Endothelial cell of umbilical vein (primary cell): ENCODE results near the gene CMC2. TPM values are rescaled to one million over a fixed set of nuclear protein-coding genes. Genes with fewer than 3 reads are reported as not detected.

Experiments
- Bru-seq: library from RNA; stranded (reverse); fragments of 400-500 nt; gene quantifications from one replicate; lab custom pipeline; 2021; lab: Mats Ljungman, UMichigan
- BruChase-seq, 2 experiments: library from RNA; stranded (reverse); fragments of 400-500 nt; gene quantifications; one replicate each; lab custom pipeline; 2021; lab: Mats Ljungman, UMichigan
- BruUV-seq: library from RNA; stranded (reverse); fragments of 400-500 nt; replicated peaks from 2 replicates; lab custom pipeline; 2021; lab: Mats Ljungman, UMichigan
- CTCF ChIA-PET: fragments of 300-600, 350-600 bp; sonication (Branson Sonifier 250); formaldehyde crosslinking; loops from one replicate; lab custom pipeline; 2021; ENCODE audit warnings: antibody characterized with exemption, inconsistent platforms; lab: Charles Lee
- POLR2A ChIA-PET: fragments of 300-600, 350-600 bp; sonication (Branson Sonifier 250); formaldehyde crosslinking; loops from one replicate; lab custom pipeline; 2021; ENCODE audit warnings: antibody characterized with exemption, inconsistent platforms; lab: Charles Lee
- DNase-seq: peaks from one replicate; pipeline ENCODE4 v3.0.0-alpha.2; 2011; ENCODE audit warnings: low read depth, low spot score
- FAIRE-seq: peaks from 2 replicates; lab custom pipeline; 2011; peaks lifted over from hg19 to GRCh38; lab: Jason Lieb, UNC
- H2AFZ ChIP-seq: 2 replicates; pipeline ENCODE4 v1.6.0; 2012; ENCODE audit warnings: low read depth, low read length, control low read depth, inconsistent platforms
- H3K27ac ChIP-seq: 2 replicates; pipeline ENCODE4 v1.5.1; 2011; ENCODE audit warnings: low read depth, mild to moderate bottlenecking, control low read depth, low read length, moderate library complexity; ENCODE audit not compliant: insufficient read depth
- H3K27me3 ChIP-seq, 2 experiments: 2 replicates each; pipeline versions ENCODE4 v1.6.0 to v1.6.1; 2011; ENCODE audit warnings: low read length in 2 of 2, mixed read lengths in 1 of 2; ENCODE audit not compliant: control insufficient read depth in 2 of 2, insufficient read depth in 2 of 2
- H3K36me3 ChIP-seq, 2 experiments: 2 replicates in 1 of 2; 3 replicates in 1 of 2; pipeline ENCODE4 v1.5.1; 2011; ENCODE audit warnings: low read length in 2 of 2, mild to moderate bottlenecking in 1 of 2, moderate library complexity in 1 of 2; ENCODE audit not compliant: control insufficient read depth in 2 of 2, insufficient read depth in 2 of 2; ENCODE audit errors: extremely low read depth in 1 of 2
- H3K4me1 ChIP-seq: 3 replicates; pipeline ENCODE4 v1.5.1; 2011; ENCODE audit warnings: mild to moderate bottlenecking, low read length; ENCODE audit not compliant: control insufficient read depth, insufficient read depth; ENCODE audit errors: extremely low read depth
- H3K4me2 ChIP-seq: 2 replicates; pipeline ENCODE4 v1.6.1; 2011; ENCODE audit warnings: low read length, control low read depth, mixed read lengths; ENCODE audit not compliant: insufficient read depth
- H3K4me3 ChIP-seq, 3 experiments: fragments of 200-600 bp in 1 of 3; sonication (generic), shearing (Covaris generic) in 1 of 3; replicated peaks in 1 of 3; 2 replicates each; pipeline ENCODE4 v1.5.1; 2011 to 2016; ENCODE audit warnings: control low read depth in 3 of 3, low read length in 3 of 3, mild to moderate bottlenecking in 2 of 3, inconsistent platforms in 1 of 3, low read depth in 1 of 3, moderate library complexity in 1 of 3; ENCODE audit not compliant: insufficient read depth in 1 of 3
- H3K79me2 ChIP-seq: 2 replicates; pipeline ENCODE4 v1.6.0; 2012; ENCODE audit warnings: low read length, inconsistent platforms; ENCODE audit not compliant: control insufficient read depth, insufficient read depth
- H3K9ac ChIP-seq: replicated peaks from 2 replicates; pipeline ENCODE3; 2011; ENCODE audit warnings: low read length, control low read depth; ENCODE audit not compliant: insufficient read depth; ENCODE audit errors: extremely low read depth
- H3K9me1 ChIP-seq: replicated peaks from 3 replicates; pipeline ENCODE4 v1.6.0; 2011; ENCODE audit warnings: mild to moderate bottlenecking, low read length; ENCODE audit not compliant: control insufficient read depth, insufficient read depth; ENCODE audit errors: extremely low read depth
- H3K9me3 ChIP-seq: replicated peaks from 2 replicates; pipeline ENCODE4 v1.5.1; 2012; ENCODE audit warnings: low read length, inconsistent platforms; ENCODE audit not compliant: control insufficient read depth, insufficient read depth
- H4K20me1 ChIP-seq: replicated peaks from 2 replicates; pipeline ENCODE3; 2011; ENCODE audit warnings: mild to moderate bottlenecking, low read length; ENCODE audit not compliant: control insufficient read depth, insufficient read depth; ENCODE audit errors: extremely low read depth
- EZH2 ChIP-seq: IDR thresholded peaks from 2 replicates; pipeline ENCODE4 v1.6.1; 2012; ENCODE audit warnings: borderline replicate concordance, low read depth, mild to moderate bottlenecking, moderate library complexity, low read length, inconsistent platforms; ENCODE audit not compliant: severe bottlenecking
- JUN ChIP-seq: IDR thresholded peaks from 2 replicates; pipeline ENCODE4 v1.6.1; 2011; ENCODE audit warnings: borderline replicate concordance, low read depth; ENCODE audit not compliant: insufficient read length, insufficient read depth
- POLR2A ChIP-seq: IDR thresholded peaks from 2 replicates; pipeline ENCODE4 v1.6.1; 2012; ENCODE audit warnings: low read depth, mild to moderate bottlenecking, control low read depth, low read length
- POLR2AphosphoS5 ChIP-seq: IDR thresholded peaks from 2 replicates; pipeline ENCODE4 v1.6.1; 2012; ENCODE audit warnings: low read depth, mild to moderate bottlenecking, control low read depth, low read length, moderate library complexity; ENCODE audit not compliant: insufficient read depth
- dilution Hi-C: fragments of 300-500 bp; cut with MboI; formaldehyde crosslinking; loops from one replicate; pipeline ENCODE4 v1.15.0; 2019; ENCODE audit warnings: low sequenced_read_pairs; ENCODE audit not compliant: extremely low pct_ligation_motif_present
- intact Hi-C: fragments of 100-400 bp; cut with micrococcal nuclease; formaldehyde crosslinking; loops from one replicate; pipeline ENCODE4 v1.10.0; 2022
- long read RNA-seq: library from polyadenylated mRNA; stranded (forward); transcript quantifications from one replicate; pipeline ENCODE4 v2.0.0, GENCODE V29; 2021
- polyA minus RNA-seq, 3 experiments: library from RNA; depleted of rRNA, polyadenylated mRNA; stranded (reverse); fragments of >200 nt; gene quantifications; 1 replicate in 1 of 3; 2 replicates in 2 of 3; pipeline ENCODE4 v1.2.3, GENCODE V29; 2011
- polyA plus RNA-seq, 4 experiments: library from polyadenylated mRNA; depleted of rRNA in 3 of 4; stranded (reverse) in 3 of 4; unstranded in 1 of 4; fragments of >200 nt; gene quantifications; 2 replicates each; pipeline versions ENCODE4 v1.2.1 to v1.2.3, GENCODE V29; 2011 to 2012; ENCODE audit warnings: missing spikeins in 1 of 4
- total RNA-seq: library from RNA; stranded (reverse); gene quantifications from 2 replicates; pipeline ENCODE4 v1.2.3, GENCODE V29; 2021
- TF ChIP-seq, protein P1 (sequence below), 2 donors: IDR thresholded peaks; 1 replicate in 1 of 2; 2 replicates in 1 of 2; pipeline ENCODE4 v1.5.1; 2011; ENCODE audit warnings: low read length in 2 of 2, mild to moderate bottlenecking in 2 of 2, moderate library complexity in 2 of 2, control low read depth in 1 of 2, inconsistent platforms in 1 of 2, low read depth in 1 of 2; ENCODE audit not compliant: insufficient read depth in 1 of 2; ENCODE audit errors: extremely low read depth in 1 of 2
- TF ChIP-seq, protein P2 (sequence below): IDR thresholded peaks from 2 replicates; pipeline ENCODE4 v1.6.1; 2011; ENCODE audit not compliant: insufficient read depth, insufficient read length

The CMC2 gene
- total RNA-seq (96.6 and 97.8 TPM in 2 replicates), polyA plus RNA-seq (121 and 216 TPM in 2 replicates), polyA minus RNA-seq (55.9 and 57.2 TPM in 2 replicates), Bru-seq, nascent RNA (percentile 88 among the genes with signal in this experiment), BruChase-seq, experiment 1, labeled RNA remaining after a 6-hour chase (percentile 75 among the genes with signal in this experiment), BruChase-seq, experiment 2, labeled RNA remaining after a 2-hour chase (percentile 83 among the genes with signal in this experiment)
- polyA plus RNA-seq (2011; cell fraction: cytosol; rRNA removed), result 137 and 142 TPM in 2 replicates
- 56.7 and 68.7 TPM in 2 replicates for polyA plus RNA-seq (2011; cell fraction: nucleus; rRNA removed)
- 131 and 158 TPM in 2 replicates for polyA plus RNA-seq (2012)
- polyA minus RNA-seq (2011; cell fraction: cytosol; rRNA and poly(A)+ RNA removed), result 63.2 TPM
- 42.8 and 56.9 TPM in 2 replicates for polyA minus RNA-seq (2011; cell fraction: nucleus; rRNA and poly(A)+ RNA removed)
- long read RNA-seq, full-length matches to known transcripts, result 219 of 328 reads
- long read RNA-seq, partial matches to known transcripts, result 1 of 328 reads
- long read RNA-seq, other reads (novel, unspliced or antisense), result 108 of 328 reads

DNA sequence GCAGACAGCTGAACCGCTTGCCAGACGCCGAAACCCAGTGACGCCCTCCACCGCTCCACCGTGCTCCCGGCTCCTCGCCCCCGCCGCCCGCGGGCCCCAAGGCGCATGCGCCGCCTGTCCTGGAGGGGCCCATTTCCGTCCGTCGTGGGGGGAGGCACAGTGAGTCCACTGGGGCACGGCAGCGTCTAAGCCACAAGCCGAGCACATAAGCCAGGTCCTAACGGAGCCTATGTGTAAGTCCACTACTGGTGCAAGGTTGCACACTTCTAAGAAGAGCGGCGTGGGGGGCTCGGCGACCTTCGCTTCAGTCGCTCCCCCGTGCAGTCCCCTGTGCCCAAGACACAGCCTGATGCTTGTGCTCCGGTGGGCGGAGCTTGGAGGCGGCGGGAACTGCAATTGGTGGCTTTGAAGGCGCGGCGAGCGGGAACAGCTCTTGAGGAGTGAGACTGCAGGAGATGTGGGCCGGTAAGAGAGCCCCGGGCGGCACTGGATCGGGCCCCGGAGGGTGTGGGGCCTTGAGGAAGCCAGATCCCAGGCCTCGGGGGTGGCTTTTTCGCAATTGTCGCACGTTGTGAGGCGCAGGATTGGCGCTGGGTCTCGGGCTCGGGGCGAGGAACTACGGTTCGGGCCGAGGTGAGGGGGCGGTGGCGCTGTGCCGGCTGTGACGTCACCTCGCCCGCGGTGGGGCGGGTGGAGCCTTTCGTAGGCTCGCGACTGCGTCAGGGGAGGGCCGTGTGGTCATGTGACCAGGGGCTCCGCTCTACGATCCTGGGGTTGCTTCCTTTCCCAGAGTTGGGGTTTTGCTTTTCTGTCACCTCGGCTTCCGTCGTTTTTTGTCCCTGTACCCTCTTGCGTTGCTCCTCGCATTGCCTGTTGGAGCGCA is at the start of gene CMC2, which contains the start of gene CENPN:
CMC2 (minus strand) TSS at position 73 of the 883 bp plus-strand sequence. CDS start 9,491 bp downstream, outside the sequence.
CENPN (plus strand) TSS at position 402 of the 883 bp plus-strand sequence. CDS start 4,726 bp downstream, outside the sequence.
- peak within 1 kb of the TSS; percentile 72 to 87 (median 83) for H3K4me3 ChIP-seq
- H3K9me3 ChIP-seq, result no peaks in the 10 kb centered on the region
- peak within 1 kb of the TSS; percentile 99 for H3K4me2 ChIP-seq
- BruUV-seq, result no TSS peak
- H3K27ac ChIP-seq, result peak within 1 kb of the TSS; percentile 80
- peak within 1 kb of the TSS; percentile 81 for H3K9ac ChIP-seq
- TF ChIP-seq, protein P1, sequence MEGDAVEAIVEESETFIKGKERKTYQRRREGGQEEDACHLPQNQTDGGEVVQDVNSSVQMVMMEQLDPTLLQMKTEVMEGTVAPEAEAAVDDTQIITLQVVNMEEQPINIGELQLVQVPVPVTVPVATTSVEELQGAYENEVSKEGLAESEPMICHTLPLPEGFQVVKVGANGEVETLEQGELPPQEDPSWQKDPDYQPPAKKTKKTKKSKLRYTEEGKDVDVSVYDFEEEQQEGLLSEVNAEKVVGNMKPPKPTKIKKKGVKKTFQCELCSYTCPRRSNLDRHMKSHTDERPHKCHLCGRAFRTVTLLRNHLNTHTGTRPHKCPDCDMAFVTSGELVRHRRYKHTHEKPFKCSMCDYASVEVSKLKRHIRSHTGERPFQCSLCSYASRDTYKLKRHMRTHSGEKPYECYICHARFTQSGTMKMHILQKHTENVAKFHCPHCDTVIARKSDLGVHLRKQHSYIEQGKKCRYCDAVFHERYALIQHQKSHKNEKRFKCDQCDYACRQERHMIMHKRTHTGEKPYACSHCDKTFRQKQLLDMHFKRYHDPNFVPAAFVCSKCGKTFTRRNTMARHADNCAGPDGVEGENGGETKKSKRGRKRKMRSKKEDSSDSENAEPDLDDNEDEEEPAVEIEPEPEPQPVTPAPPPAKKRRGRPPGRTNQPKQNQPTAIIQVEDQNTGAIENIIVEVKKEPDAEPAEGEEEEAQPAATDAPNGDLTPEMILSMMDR (IDR thresholded peaks at IDR 0.05; ENCODE audit: extremely low read depth in 1 of 2, insufficient read depth in 1 of 2, low read depth in 1 of 2, low read length in 2 of 2), result peak in 1 of 2 donors; percentile 1
- TF ChIP-seq JUN (peak; percentile 26), POLR2AphosphoS5 (peak; percentile 77), EZH2 (no peak), POLR2A (peak; percentile 84)
- TF ChIP-seq, protein P2, sequence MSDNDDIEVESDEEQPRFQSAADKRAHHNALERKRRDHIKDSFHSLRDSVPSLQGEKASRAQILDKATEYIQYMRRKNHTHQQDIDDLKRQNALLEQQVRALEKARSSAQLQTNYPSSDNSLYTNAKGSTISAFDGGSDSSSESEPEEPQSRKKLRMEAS, result peak; percentile 59
- POLR2A ChIA-PET, result interaction anchor here (1.4 kb wide), 2 partner anchors 10 to 14 kb away, joined by 5 to 7 read pairs; no protein-coding TSS in a partner anchor
- dilution Hi-C loops, result no loop called here
- no peaks in the 10 kb centered on the region for H3K27me3 ChIP-seq
- FAIRE-seq (peak; percentile 93), DNase-seq (peak; percentile 99)
- H3K79me2 ChIP-seq, result peaks cover 89% of the 10 kb centered on the region
- CTCF ChIA-PET, result interaction anchor here (0.6 to 2.4 kb wide), 10 partner anchors 10 to 83 kb away, joined by 3 to 14 read pairs (median 3); partner anchors contain the start of gene ATMIN
- H2AFZ ChIP-seq, result peak within 1 kb of the TSS; percentile 61
- H4K20me1 ChIP-seq, result no peaks in the 10 kb centered on the region
- intact Hi-C loops, result loop anchor here (1.0 kb wide), 7 partner anchors 10 to 200 kb away; partner anchors contain the start of genes ATMIN and GCSH
- no peaks in the 10 kb centered on the region for H3K36me3 ChIP-seq
- peaks cover 19% of the 10 kb centered on the region for H3K4me1 ChIP-seq
- no peaks in the 10 kb centered on the region for H3K9me1 ChIP-seq
